ENCODE results near the gene ENO1. TPM values are rescaled to one million over a fixed set of nuclear protein-coding genes. Genes with fewer than 3 reads are reported as not detected.

ENO1 gene
- total RNA-seq, 2 donors from 2014 or later: 145 to 157 TPM

GRCh38 chr1:8815582-8816151 lies 62.8 kb downstream of the ENO1 start:
- peak overlapping the region; percentile 4 to 97 (median 89) for H3K27ac ChIP-seq
- intact Hi-C loops (cut with DNase I): no loop called here
- no peaks in the 10 kb centered on the region for H3K36me3 ChIP-seq (replicated peaks in 1 of 2; ENCODE audit: insufficient read depth in 1 of 2, low read depth in 2 of 2)
- DNase-seq (no peak), ATAC-seq (no peak)
- no peak overlapping the region for H3K4me3 ChIP-seq
- no peaks in the 10 kb centered on the region for H3K9me3 ChIP-seq
- H3K27me3 ChIP-seq: no peaks in the 10 kb centered on the region
- TF ChIP-seq CTCF (IDR thresholded peaks at IDR 0.05) (no peak), POLR2A (IDR thresholded peaks at IDR 0.05) (no peak)
- 2 to 10% methylated on average over 2 of the region's 2 CpGs for WGBS, 2 donors
- H3K4me1 ChIP-seq: peaks cover 34% of the 10 kb centered on the region

- no peaks in the 10 kb centered on the region for H3K36me3 ChIP-seq (replicated peaks in 1 of 2; ENCODE audit: insufficient read depth in 1 of 2, low read depth in 2 of 2)
- H3K9me3 ChIP-seq: no peaks in the 10 kb centered on the region
- intact Hi-C loops (cut with DNase I): no loop called here
- H3K4me3 ChIP-seq: no peak overlapping the region
- TF ChIP-seq CTCF (IDR thresholded peaks at IDR 0.05) (peak in 5 of 7 experiments; percentile 11 to 56 (median 47)), POLR2A (IDR thresholded peaks at IDR 0.05) (no peak)
- ATAC-seq (no peak), DNase-seq (peak; percentile 26 to 64 (median 47))
- peak overlapping the region in 1 of 4 donors; percentile 97 for H3K27ac ChIP-seq
- peaks cover 34% of the 10 kb centered on the region for H3K4me1 ChIP-seq
- no peaks in the 10 kb centered on the region for H3K27me3 ChIP-seq
- 12 to 19% methylated on average over 5 of the region's 5 CpGs for WGBS, 2 donors
These were observed 63.6 kb downstream of the ENO1 start for GRCh38 chr1:8814865-8815264.

DNA sequence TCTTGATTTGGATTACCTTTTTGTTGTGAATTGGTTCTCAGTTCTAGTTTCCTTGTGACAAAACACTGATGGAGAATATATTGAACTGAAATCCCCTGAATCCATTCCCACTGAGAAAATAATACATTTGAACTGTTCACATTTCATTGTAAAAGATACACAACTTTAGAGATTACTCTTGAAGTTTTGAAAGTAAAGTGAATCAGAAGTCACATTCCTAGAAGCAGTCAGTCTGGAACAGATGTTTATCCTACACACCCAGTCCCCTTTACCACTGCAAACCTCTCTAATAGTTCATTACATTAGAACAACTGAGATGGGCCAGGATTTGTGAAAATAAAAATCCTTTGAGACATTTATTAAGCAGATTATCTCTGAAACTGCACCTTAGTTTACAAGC lies 64.5 kb downstream of the ENO1 start:
- peaks cover 34% of the 10 kb centered on the region for H3K4me1 ChIP-seq
- intact Hi-C loops (cut with DNase I): no loop called here
- H3K27ac ChIP-seq: no peak overlapping the region
- TF ChIP-seq POLR2A (IDR thresholded peaks at IDR 0.05) (no peak), CTCF (IDR thresholded peaks at IDR 0.05) (no peak)
- H3K27me3 ChIP-seq: no peaks in the 10 kb centered on the region
- DNase-seq (no peak), ATAC-seq (no peak)
- no peaks in the 10 kb centered on the region for H3K36me3 ChIP-seq (replicated peaks in 1 of 2; ENCODE audit: insufficient read depth in 1 of 2, low read depth in 2 of 2)
- H3K4me3 ChIP-seq: no peak overlapping the region
- no peaks in the 10 kb centered on the region for H3K9me3 ChIP-seq

DNA sequence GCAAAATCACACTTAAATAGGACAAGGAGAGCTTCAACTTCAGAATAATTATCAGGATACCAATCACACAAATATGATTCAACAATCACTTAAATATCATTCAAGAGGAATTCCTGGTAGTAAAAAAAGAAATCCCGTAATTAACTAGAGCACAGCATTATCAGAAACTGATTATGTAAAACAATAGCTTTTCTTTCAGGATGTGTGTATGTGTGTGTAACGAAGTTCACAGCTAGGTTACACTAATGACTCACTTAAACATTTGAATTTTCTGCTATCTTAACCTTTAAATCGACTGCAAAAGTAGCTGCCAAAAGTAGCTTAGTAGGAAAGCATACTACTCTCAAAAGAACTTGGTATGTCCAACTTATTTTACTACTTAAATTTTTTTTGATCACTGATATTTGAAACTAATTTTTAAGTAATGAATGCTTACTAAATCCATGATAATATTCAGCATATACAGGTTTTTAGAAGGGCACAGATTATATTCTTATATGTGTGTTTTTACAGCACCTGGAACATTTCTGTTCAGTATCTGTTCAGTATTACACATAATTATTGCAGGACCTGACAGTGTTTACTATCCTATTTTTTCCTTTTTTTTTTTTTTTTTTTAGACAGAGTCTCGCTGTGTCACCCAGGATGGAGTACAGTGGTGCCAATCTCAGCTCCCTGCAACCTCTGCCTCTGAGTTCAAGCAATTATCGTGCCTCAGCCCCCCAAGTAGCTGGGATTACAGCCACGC lies 65.3 kb downstream of the ENO1 start:
- ATAC-seq (no peak), DNase-seq (no peak)
- 48 to 54% methylated on average over 6 of the region's 6 CpGs for WGBS, 2 donors
- H3K27me3 ChIP-seq: no peaks in the 10 kb centered on the region
- H3K4me3 ChIP-seq: no peak overlapping the region
- intact Hi-C loops (cut with DNase I): no loop called here
- no peak overlapping the region for H3K27ac ChIP-seq
- no peaks in the 10 kb centered on the region for H3K9me3 ChIP-seq
- no peak for TF ChIP-seq POLR2A (IDR thresholded peaks at IDR 0.05)
- no peak for TF ChIP-seq CTCF (IDR thresholded peaks at IDR 0.05)
- peaks cover 28% of the 10 kb centered on the region for H3K4me1 ChIP-seq
- no peaks in the 10 kb centered on the region for H3K36me3 ChIP-seq (replicated peaks in 1 of 2; ENCODE audit: insufficient read depth in 1 of 2, low read depth in 2 of 2)

- Histone ChIP-seq H3K4me1 (peaks cover 27% of the 10 kb centered on the region), H3K4me3 (no peak overlapping the region), H3K36me3 (replicated peaks in 1 of 2; ENCODE audit: insufficient read depth in 1 of 2, low read depth in 2 of 2) (no peaks in the 10 kb centered on the region), H3K27ac (no peak overlapping the region), H3K27me3 (no peaks in the 10 kb centered on the region), H3K9me3 (no peaks in the 10 kb centered on the region)
- TF ChIP-seq POLR2A (IDR thresholded peaks at IDR 0.05) (no peak), CTCF (IDR thresholded peaks at IDR 0.05) (no peak)
- ATAC-seq: no peak
- intact Hi-C loops (cut with DNase I): no loop called here
- WGBS, 2 donors: 71 to 90% methylated on average over 6 of the region's 6 CpGs
- DNase-seq: no peak
These were observed 66.4 kb downstream of the ENO1 start for GRCh38 chr1:8812081-8812480.
